Stimulated activated CD4-positive, alpha-beta T cell treated with anti-CD3 and anti-CD28 coated beads, Interleukin-15, amount 100 ng/mL, for 48 hours (primary cell): ENCODE results near the gene NPTX2.
"Not testable (repeated sequence)": the region's sequence is repeated elsewhere in the genome, so short reads cannot be mapped to it uniquely, and the experiment has no call there.

Experiments
- DNase-seq, 2 donors: peaks; one replicate each; pipeline ENCODE4 v3.0.0-alpha.2; 2020; ENCODE audit warnings: low read depth in 2 of 2

The NPTX2 gene

GRCh38 chr7:98617051-98617959 is at the start of gene NPTX2:
Gene NPTX2 (plus strand): TSS chr7:98617285. CDS start chr7:98617462, 177 bp downstream.
- peak in 1 of 2 donors; percentile 4 for DNase-seq

GRCh38 chr7:98567991-98568390 is 49.1 kb upstream of the NPTX2 start:
- DNase-seq: no peak

GRCh38 chr7:98568891-98569290 is 48.2 kb upstream of the NPTX2 start:
- no peak for DNase-seq

- no peak for DNase-seq
Observed at GRCh38 chr7:98569691-98570337, 47.3 kb upstream of the NPTX2 start.

- no peak for DNase-seq
Observed at GRCh38 chr7:98571006-98571405, 46.1 kb upstream of the NPTX2 start.

- no peak for DNase-seq
Observed at GRCh38 chr7:98571986-98572385, 45.1 kb upstream of the NPTX2 start.

GRCh38 chr7:98572716-98573115 is 44.4 kb upstream of the NPTX2 start:
- DNase-seq: not testable (repeated sequence)

- DNase-seq: no peak
Observed at GRCh38 chr7:98573816-98574215, 43.3 kb upstream of the NPTX2 start.

GRCh38 chr7:98575878-98576277 is 41.2 kb upstream of the NPTX2 start:
- DNase-seq: no peak

GRCh38 chr7:98584830-98585229 is 32.3 kb upstream of the NPTX2 start:
- no peak for DNase-seq

- DNase-seq: no peak
Observed at GRCh38 chr7:98591926-98592325, 25.2 kb upstream of the NPTX2 start.

- DNase-seq: no peak
Observed at GRCh38 chr7:98594348-98594747, 22.7 kb upstream of the NPTX2 start.

GRCh38 chr7:98594787-98595186 is 22.3 kb upstream of the NPTX2 start:
- no peak for DNase-seq

GRCh38 chr7:98598846-98599615 is 18.1 kb upstream of the NPTX2 start:
- DNase-seq: no peak

GRCh38 chr7:98599886-98600285 is 17.2 kb upstream of the NPTX2 start:
- no peak for DNase-seq

- DNase-seq: no peak
Observed at GRCh38 chr7:98602755-98603398, 14.2 kb upstream of the NPTX2 start.

- no peak for DNase-seq
Observed at GRCh38 chr7:98603399-98603788, 13.7 kb upstream of the NPTX2 start.

- no peak for DNase-seq
Observed at GRCh38 chr7:98613601-98614425, 3.3 kb upstream of the NPTX2 start.

GRCh38 chr7:98616381-98617050 is 569 bp upstream of the NPTX2 start:
- DNase-seq: no peak

GRCh38 chr7:98617960-98618418 is 904 bp downstream of the NPTX2 start:
- DNase-seq: no peak
